ENCODE results near the gene B4GALT3. TPM values are rescaled to one million over a fixed set of nuclear protein-coding genes. Genes with fewer than 3 reads are reported as not detected.

Gene B4GALT3
- total and polyA plus RNA-seq, 5 donors = 16.0 to 21.0 (median 19.6) TPM

Small RNAs within 50 kb of the gene (microRNA-seq; reads per million reads assigned to microRNA genes)
- gene MIR5187 = 2.1 to 2.7 reads per million in 2 donors

Other genes with a start within 250 kb of the B4GALT3 start
- 1 to 10 TPM in 2 of 4 donors, under 1 TPM in 2; 0.58 to 2.1 (median 0.94) TPM for gene ITLN2, start 222.7 kb downstream of the B4GALT3 start, total RNA-seq
- gene ITLN2, start 222.7 kb downstream of the B4GALT3 start, polyA plus RNA-seq = 0.88 TPM
- 10 to 100 TPM; 18.8 to 27.2 (median 25.3) TPM for gene F11R, start 156.4 kb downstream of the B4GALT3 start, total RNA-seq
- gene F11R, start 156.4 kb downstream of the B4GALT3 start, polyA plus RNA-seq = 12.6 TPM
- 10 to 100 TPM; 23.5 to 46.8 (median 35.8) TPM for gene TSTD1, start 138.5 kb downstream of the B4GALT3 start, total RNA-seq
- 63.6 TPM for gene TSTD1, start 138.5 kb downstream of the B4GALT3 start, polyA plus RNA-seq
- 10 to 100 TPM; 34.5 to 41.4 (median 40.7) TPM for gene USF1, start 131.5 kb downstream of the B4GALT3 start, total RNA-seq
- 32.8 TPM for gene USF1, start 131.5 kb downstream of the B4GALT3 start, polyA plus RNA-seq
- 1 to 10 TPM; 2.7 to 5.0 (median 4.7) TPM for gene ARHGAP30, start 107.6 kb downstream of the B4GALT3 start, total RNA-seq
- gene ARHGAP30, start 107.6 kb downstream of the B4GALT3 start, polyA plus RNA-seq = 1.5 TPM
- gene NECTIN4, start 87.9 kb downstream of the B4GALT3 start, total RNA-seq = not detected
- 0.02 TPM for gene NECTIN4, start 87.9 kb downstream of the B4GALT3 start, polyA plus RNA-seq
- 1 to 10 TPM; 3.4 to 5.4 (median 4.4) TPM for gene KLHDC9, start 79.1 kb downstream of the B4GALT3 start, total RNA-seq
- gene KLHDC9, start 79.1 kb downstream of the B4GALT3 start, polyA plus RNA-seq = 5.1 TPM
- 10 to 100 TPM; 44.9 to 58.6 (median 51.5) TPM for gene PFDN2, start 59.5 kb downstream of the B4GALT3 start, total RNA-seq
- 151 TPM for gene PFDN2, start 59.5 kb downstream of the B4GALT3 start, polyA plus RNA-seq
- gene NIT1, start 59.4 kb downstream of the B4GALT3 start, total RNA-seq = 10 to 100 TPM; 28.0 to 33.5 (median 30.4) TPM
- 29.7 TPM for gene NIT1, start 59.4 kb downstream of the B4GALT3 start, polyA plus RNA-seq
- gene DEDD, start 44.8 kb downstream of the B4GALT3 start, total RNA-seq = 10 to 100 TPM; 26.3 to 30.6 (median 28.7) TPM
- gene DEDD, start 44.8 kb downstream of the B4GALT3 start, polyA plus RNA-seq = 15.5 TPM
- gene UFC1, start 23.5 kb downstream of the B4GALT3 start, total RNA-seq = 10 to 100 TPM; 82.6 to 91.0 (median 89.1) TPM
- gene UFC1, start 23.5 kb downstream of the B4GALT3 start, polyA plus RNA-seq = 99.9 TPM
- gene USP21, start 18.0 kb downstream of the B4GALT3 start, total RNA-seq = 10 to 100 TPM; 14.9 to 25.7 (median 20.9) TPM
- gene USP21, start 18.0 kb downstream of the B4GALT3 start, polyA plus RNA-seq = 18.1 TPM
- 10 to 100 TPM; 11.4 to 16.0 (median 14.9) TPM for gene PPOX, start 11.1 kb downstream of the B4GALT3 start, total RNA-seq
- 15.2 TPM for gene PPOX, start 11.1 kb downstream of the B4GALT3 start, polyA plus RNA-seq
- 100 to 1,000 TPM in 1 of 4 donors, 10 to 100 TPM in 2, 1 to 10 TPM in 1; 6.9 to 111 (median 17.2) TPM for gene ADAMTS4, start 21.5 kb upstream of the B4GALT3 start, total RNA-seq
- gene ADAMTS4, start 21.5 kb upstream of the B4GALT3 start, polyA plus RNA-seq = 24.4 TPM
- 100 to 1,000 TPM; 162 to 229 (median 177) TPM for gene NDUFS2, start 24.9 kb upstream of the B4GALT3 start, total RNA-seq
- 219 TPM for gene NDUFS2, start 24.9 kb upstream of the B4GALT3 start, polyA plus RNA-seq
- gene FCER1G, start 37.8 kb upstream of the B4GALT3 start, total RNA-seq = 10 to 100 TPM; 23.3 to 44.3 (median 32.9) TPM
- gene FCER1G, start 37.8 kb upstream of the B4GALT3 start, polyA plus RNA-seq = 33.4 TPM
- gene APOA2, start 46.1 kb upstream of the B4GALT3 start, total RNA-seq = not detected
- gene APOA2, start 46.1 kb upstream of the B4GALT3 start, polyA plus RNA-seq = 0.34 TPM
- 10 to 100 TPM; 27.7 to 42.9 (median 32.1) TPM for gene TOMM40L, start 48.6 kb upstream of the B4GALT3 start, total RNA-seq
- gene TOMM40L, start 48.6 kb upstream of the B4GALT3 start, polyA plus RNA-seq = 31.9 TPM
- not detected for gene NR1I3, start 60.7 kb upstream of the B4GALT3 start, total RNA-seq
- 0.18 TPM for gene NR1I3, start 60.7 kb upstream of the B4GALT3 start, polyA plus RNA-seq
- under 1 TPM; 0.21 to 0.94 (median 0.57) TPM for gene PCP4L1, start 81.2 kb upstream of the B4GALT3 start, total RNA-seq
- gene PCP4L1, start 81.2 kb upstream of the B4GALT3 start, polyA plus RNA-seq = 0.45 TPM
- gene MPZ, start 132.5 kb upstream of the B4GALT3 start, total RNA-seq = 10 to 100 TPM in 1 of 4 donors, 1 to 10 TPM in 3; 4.8 to 10.2 (median 8.5) TPM
- 23.2 TPM for gene MPZ, start 132.5 kb upstream of the B4GALT3 start, polyA plus RNA-seq
- 100 to 1,000 TPM; 236 to 275 (median 248) TPM for gene SDHC, start 136.9 kb upstream of the B4GALT3 start, total RNA-seq
- 167 TPM for gene SDHC, start 136.9 kb upstream of the B4GALT3 start, polyA plus RNA-seq
- gene CFAP126, start 190.4 kb upstream of the B4GALT3 start, total RNA-seq = not detected
- gene CFAP126, start 190.4 kb upstream of the B4GALT3 start, polyA plus RNA-seq = not detected